ENCODE results near the gene EIF4A3.

- no peak for TF ChIP-seq CTCF (IDR thresholded peaks at IDR 0.05; ENCODE audit: poor library complexity)
- TF ChIP-seq EZH2phosphoT487 (IDR thresholded peaks at IDR 0.05; ENCODE audit: low read depth, severe bottlenecking, unreplicated experiment): no peak
- TF ChIP-seq EZH2 (IDR thresholded peaks at IDR 0.05; ENCODE audit: borderline replicate concordance): no peak
These were observed 39.5 kb downstream of the EIF4A3 start for GRCh38 chr17:80107231-80108021.

Data from hepatocyte (in vitro differentiated cells).